CD14-positive monocyte (primary cell): ENCODE data around the gene PDAP1. TPM values are rescaled to one million over a fixed set of nuclear protein-coding genes. Genes with fewer than 3 reads are reported as not detected.

Source experiments
- DNase-seq, 3 donors: peaks; one replicate each; pipeline ENCODE4 v3.0.0-alpha.2; 2011 to 2022
- H2AFZ ChIP-seq: 2 replicates; pipeline ENCODE4 v1.6.0; 2012; ENCODE audit warnings: mild to moderate bottlenecking, low read depth, low read length, inconsistent platforms; ENCODE audit not compliant: insufficient read depth, poor library complexity, severe bottlenecking
- H3K27ac ChIP-seq, 2 donors: 1 replicate in 1 of 2; 2 replicates in 1 of 2; pipeline ENCODE4 v1.5.1; 2012 to 2013; ENCODE audit warnings: low read length in 2 of 2, control low read depth in 1 of 2, inconsistent platforms in 1 of 2, low read depth in 1 of 2, mild to moderate bottlenecking in 1 of 2
- H3K27me3 ChIP-seq, 2 donors: one replicate each; pipeline versions ENCODE4 v1.6.0 to v1.6.1; 2011 to 2013; ENCODE audit warnings: low read length in 2 of 2; ENCODE audit not compliant: control insufficient read depth in 2 of 2, insufficient read depth in 2 of 2
- H3K36me3 ChIP-seq, 2 donors: replicated peaks in 1 of 2; 1 replicate in 1 of 2; 2 replicates in 1 of 2; pipeline versions ENCODE4 v1.5.1 to v1.6.1; 2012 to 2013; ENCODE audit warnings: low read length in 2 of 2, control low read depth in 1 of 2, inconsistent platforms in 1 of 2, mild to moderate bottlenecking in 1 of 2; ENCODE audit not compliant: insufficient read depth in 2 of 2, control insufficient read depth in 1 of 2
- H3K4me1 ChIP-seq, 2 donors: 1 replicate in 1 of 2; 2 replicates in 1 of 2; pipeline versions ENCODE4 v1.5.1 to v1.6.1; 2012 to 2013; ENCODE audit warnings: low read length in 2 of 2, control low read depth in 1 of 2, inconsistent platforms in 1 of 2, mild to moderate bottlenecking in 1 of 2, moderate library complexity in 1 of 2; ENCODE audit not compliant: insufficient read depth in 2 of 2, control insufficient read depth in 1 of 2
- H3K4me2 ChIP-seq: replicated peaks from 2 replicates; pipeline ENCODE3; 2012; ENCODE audit warnings: low read length, moderate library complexity, mild to moderate bottlenecking; ENCODE audit not compliant: poor library complexity, severe bottlenecking; ENCODE audit errors: extremely low read depth
- H3K4me3 ChIP-seq, 3 experiments: fragments of 200-600 bp in 1 of 3; sonication (generic) in 1 of 3; replicated peaks in 1 of 3; 1 replicate in 2 of 3; 2 replicates in 1 of 3; pipeline ENCODE4 v1.5.1; 2011 to 2013; ENCODE audit warnings: low read length in 3 of 3, mild to moderate bottlenecking in 3 of 3, control low read depth in 2 of 3, low read depth in 2 of 3, inconsistent platforms in 1 of 3, moderate library complexity in 1 of 3
- H3K79me2 ChIP-seq: 2 replicates; pipeline ENCODE4 v1.6.0; 2012; ENCODE audit warnings: mild to moderate bottlenecking, control low read depth, inconsistent platforms, low read length, moderate library complexity; ENCODE audit not compliant: insufficient read depth
- H3K9ac ChIP-seq: 2 replicates; pipeline ENCODE4 v1.6.0; 2017; ENCODE audit warnings: low read length, mild to moderate bottlenecking; ENCODE audit not compliant: insufficient read depth, poor library complexity, severe bottlenecking
- H3K9me3 ChIP-seq, 2 donors: replicated peaks in 1 of 2; 1 replicate in 1 of 2; 2 replicates in 1 of 2; pipeline versions ENCODE4 v1.5.1 to v1.6.1; 2012 to 2013; ENCODE audit warnings: low read length in 2 of 2, control low read depth in 1 of 2; ENCODE audit not compliant: control insufficient read depth in 1 of 2, insufficient read depth in 1 of 2
- H4K20me1 ChIP-seq: 2 replicates; pipeline ENCODE4 v1.6.0; 2012; ENCODE audit warnings: mild to moderate bottlenecking, low read length, control low read depth, moderate library complexity; ENCODE audit not compliant: insufficient read depth
- H3K27ac Mint-ChIP-seq, 7 donors: one replicate each; pipeline ENCODE4 v1.8.0; 2020; ENCODE audit warnings: mild to moderate bottlenecking in 7 of 7, mixed read lengths in 7 of 7, moderate library complexity in 6 of 7, inconsistent platforms in 2 of 7
- H3K27me3 Mint-ChIP-seq, 3 donors: one replicate each; pipeline ENCODE4 v1.8.0; 2021 to 2022; ENCODE audit warnings: low read depth in 3 of 3, mild to moderate bottlenecking in 3 of 3, mixed read lengths in 3 of 3, moderate library complexity in 3 of 3, inconsistent platforms in 1 of 3
- H3K36me3 Mint-ChIP-seq, 2 donors: one replicate each; pipeline ENCODE4 v1.8.0; 2020; ENCODE audit warnings: mixed read lengths in 2 of 2, inconsistent platforms in 1 of 2, mild to moderate bottlenecking in 1 of 2
- H3K4me1 Mint-ChIP-seq: one replicate; pipeline ENCODE4 v1.8.0; 2020; ENCODE audit warnings: mild to moderate bottlenecking, mixed read lengths
- H3K4me3 Mint-ChIP-seq, 2 donors: one replicate each; pipeline ENCODE4 v1.8.0; 2020; ENCODE audit warnings: mild to moderate bottlenecking in 2 of 2, mixed read lengths in 2 of 2, moderate library complexity in 1 of 2
- H3K9me3 Mint-ChIP-seq, 7 donors: one replicate each; pipeline ENCODE4 v1.8.0; 2020 to 2022; ENCODE audit warnings: mixed read lengths in 7 of 7, mild to moderate bottlenecking in 6 of 7, moderate library complexity in 6 of 7, inconsistent platforms in 2 of 7
- CTCF ChIP-seq: fragments of 200-600 bp; IDR thresholded peaks from one replicate; pipeline ENCODE4 v1.8.0; 2022; ENCODE audit warnings: antibody characterized with exemption, mild to moderate bottlenecking
- WGBS: methylation state at CpG from one replicate; pipeline ENCODE4 v1.1.5; 2013; ENCODE audit warnings: missing lambda C conversion rate; ENCODE audit not compliant: insufficient coverage; 5-methylcytosine and 5-hydroxymethylcytosine counted together
- intact Hi-C, 2 donors: fragments of 100-400 bp; cut with micrococcal nuclease; formaldehyde crosslinking; loops; one replicate each; pipeline versions ENCODE4 v1.15.0 to v1.15.1; 2023
- polyA plus RNA-seq, 3 donors: library from polyadenylated mRNA; depleted of rRNA in 1 of 3; unstranded in 2 of 3; stranded (reverse) in 1 of 3; fragments of 300-500 nt in 2 of 3; fragments of >200 nt in 1 of 3; fragmentation: Illumina TruSeq in 2 of 3; gene quantifications; 1 replicate in 2 of 3; 2 replicates in 1 of 3; pipeline ENCODE4 v1.2.3, GENCODE V29; 2012 to 2021

The PDAP1 gene
- polyA plus RNA-seq, 3 donors = 9.8 to 43.3 (median 16.2) TPM

GRCh38 chr7:99424932-99425730, 16.7 kb upstream of the PDAP1 start:
- no peak overlapping the region for H3K27ac ChIP-seq
- H3K27ac Mint-ChIP-seq = peak overlapping the region in 1 of 7 donors; percentile 36
- H3K36me3 Mint-ChIP-seq = peaks cover 61 to 80% of the 10 kb centered on the region in 2 donors
- H3K79me2 ChIP-seq = no peaks in the 10 kb centered on the region
- H3K27me3 ChIP-seq = no peaks in the 10 kb centered on the region
- H3K9me3 ChIP-seq = no peaks in the 10 kb centered on the region
- H3K4me2 ChIP-seq = no peak overlapping the region
- intact Hi-C loops = no loop called here
- no peak overlapping the region for H3K4me3 ChIP-seq
- no peak for DNase-seq
- no peak overlapping the region for H2AFZ ChIP-seq
- 95% methylated on average over 23 of the region's 24 CpGs for WGBS
- H3K9ac ChIP-seq = no peak overlapping the region
- H3K4me1 ChIP-seq = no peaks in the 10 kb centered on the region
- H3K36me3 ChIP-seq = peaks cover 55 to 76% of the 10 kb centered on the region in 2 donors
- no peak overlapping the region for H3K4me3 Mint-ChIP-seq
- H3K4me1 Mint-ChIP-seq = no peaks in the 10 kb centered on the region
- H3K9me3 Mint-ChIP-seq = peaks cover 0 to 2% (median 0%) of the 10 kb centered on the region in 7 donors
- peaks cover 6% of the 10 kb centered on the region for H4K20me1 ChIP-seq
- no peak for TF ChIP-seq CTCF
- H3K27me3 Mint-ChIP-seq = no peaks in the 10 kb centered on the region

- H3K36me3 Mint-ChIP-seq = peaks cover 66 to 81% of the 10 kb centered on the region in 2 donors
- Histone ChIP-seq H3K4me3 (no peak overlapping the region), H2AFZ (no peak overlapping the region), H3K27ac (no peak overlapping the region), H3K27me3 (no peaks in the 10 kb centered on the region), H4K20me1 (peaks cover 25% of the 10 kb centered on the region), H3K9me3 (no peaks in the 10 kb centered on the region), H3K4me2 (no peak overlapping the region), H3K36me3 (peaks cover 62 to 83% of the 10 kb centered on the region in 2 donors), H3K9ac (no peak overlapping the region), H3K4me1 (no peaks in the 10 kb centered on the region), H3K79me2 (no peaks in the 10 kb centered on the region)
- H3K4me1 Mint-ChIP-seq = no peaks in the 10 kb centered on the region
- H3K27me3 Mint-ChIP-seq = peaks cover 0 to 2% (median 0%) of the 10 kb centered on the region in 3 donors
- DNase-seq = no peak
- peaks cover 0 to 2% (median 0%) of the 10 kb centered on the region in 7 donors for H3K9me3 Mint-ChIP-seq
- intact Hi-C loops = no loop called here
- H3K4me3 Mint-ChIP-seq = no peak overlapping the region
- no peak for TF ChIP-seq CTCF
- 87% methylated on average over 3 of the region's 5 CpGs for WGBS
- no peak overlapping the region for H3K27ac Mint-ChIP-seq
Measured at GRCh38 chr7:99422625-99423024, 14.2 kb upstream of the PDAP1 start.
